Body of pancreas (tissue), 4 donors: ENCODE measurements around the gene KLF16.

Experiments
- CTCF ChIP-seq, 7 experiments: fragments of 450-650 bp in 4 of 7; fragments of 200-600 bp in 3 of 7; sonication (generic) in 3 of 7; IDR thresholded peaks; one replicate each; pipeline ENCODE4 v1.5.1; 2016 to 2019; ENCODE audit warnings: antibody characterized with exemption in 7 of 7
- POLR2A ChIP-seq, 3 donors: fragments of 450-650 bp; IDR thresholded peaks; one replicate each; pipeline ENCODE4 v1.6.1; 2016; ENCODE audit warnings: antibody characterized with exemption in 3 of 3, mild to moderate bottlenecking in 2 of 3

- TF ChIP-seq CTCF (IDR thresholded peaks at IDR 0.05) (no peak), POLR2A (IDR thresholded peaks at IDR 0.05) (no peak)
These were observed 22.8 kb downstream of the KLF16 start for GRCh38 chr19:1840541-1841115.
